ENCODE measurements around the gene MAGOH. TPM values are rescaled to one million over a fixed set of nuclear protein-coding genes. Genes with fewer than 3 reads are reported as not detected.

MAGOH gene
- total and polyA plus RNA-seq, 2 donors (not counting 3 experiments of a cell fraction or from before 2014, with no cell fraction given): 25.9 to 60.1 TPM

- BruUV-seq (replicated peaks): no TSS peak
- H3K27ac ChIP-seq (ENCODE audit: insufficient read depth, low read depth, low read length): no peak overlapping the region
- POLR2A ChIA-PET: no interaction called here
These were observed 18.5 kb upstream of the MAGOH start for GRCh38 chr1:53256511-53257453.

More at GRCh38 chr1:53256511-53257453, 18.5 kb upstream of the MAGOH start:
- CTCF ChIA-PET: interaction anchor here (0.9 kb wide), 1 partner anchor 137 kb away, joined by 3 read pairs; no protein-coding TSS in a partner anchor
- FAIRE-seq: no peak
- Histone ChIP-seq H3K9me1 (replicated peaks; ENCODE audit: control insufficient read depth, extremely low read depth, insufficient read depth, low read length) (no peaks in the 10 kb centered on the region), H3K27me3 (ENCODE audit: control insufficient read depth in 2 of 2, insufficient read depth in 2 of 2, low read length in 2 of 2) (no peaks in the 10 kb centered on the region), H3K79me2 (ENCODE audit: control insufficient read depth, insufficient read depth, low read length) (no peaks in the 10 kb centered on the region), H3K36me3 (ENCODE audit: control insufficient read depth in 2 of 2, extremely low read depth in 1 of 2, insufficient read depth in 2 of 2, low read length in 2 of 2) (peaks cover 4 to 24% of the 10 kb centered on the region in 2 experiments), H3K9me3 (replicated peaks; ENCODE audit: control insufficient read depth, insufficient read depth, low read length) (no peaks in the 10 kb centered on the region), H3K4me2 (ENCODE audit: insufficient read depth, low read length) (no peak overlapping the region), H3K9ac (replicated peaks; ENCODE audit: extremely low read depth, insufficient read depth, low read length) (no peak overlapping the region), H4K20me1 (replicated peaks; ENCODE audit: control insufficient read depth, extremely low read depth, insufficient read depth, low read length) (no peaks in the 10 kb centered on the region), H3K4me3 (replicated peaks in 1 of 3; ENCODE audit: insufficient read depth in 1 of 3, low read depth in 1 of 3, low read length in 3 of 3) (no peak overlapping the region), H3K4me1 (ENCODE audit: control insufficient read depth, extremely low read depth, insufficient read depth, low read length) (no peaks in the 10 kb centered on the region), H2AFZ (ENCODE audit: low read depth, low read length) (no peak overlapping the region)
- dilution Hi-C loops (cut with MboI; ENCODE audit: extremely low pct_ligation_motif_present, low sequenced_read_pairs): no loop called here
- TF ChIP-seq MYC (IDR thresholded peaks at IDR 0.05; ENCODE audit: low read depth, low read length): no peak
- no peak for TF ChIP-seq POLR2AphosphoS5 (IDR thresholded peaks at IDR 0.05; ENCODE audit: insufficient read depth, low read depth, low read length)
- no peak for TF ChIP-seq EZH2 (IDR thresholded peaks at IDR 0.05; ENCODE audit: borderline replicate concordance, low read depth, low read length, severe bottlenecking)
- no peak for TF ChIP-seq CTCF (IDR thresholded peaks at IDR 0.05; ENCODE audit: extremely low read depth in 1 of 2, insufficient read depth in 1 of 2, low read depth in 1 of 2, low read length in 2 of 2)
- no peak for DNase-seq (ENCODE audit: low read depth, low spot score)
- intact Hi-C loops (cut with micrococcal nuclease): no loop called here
